ENCODE measurements around the gene LIPI.

DNA sequence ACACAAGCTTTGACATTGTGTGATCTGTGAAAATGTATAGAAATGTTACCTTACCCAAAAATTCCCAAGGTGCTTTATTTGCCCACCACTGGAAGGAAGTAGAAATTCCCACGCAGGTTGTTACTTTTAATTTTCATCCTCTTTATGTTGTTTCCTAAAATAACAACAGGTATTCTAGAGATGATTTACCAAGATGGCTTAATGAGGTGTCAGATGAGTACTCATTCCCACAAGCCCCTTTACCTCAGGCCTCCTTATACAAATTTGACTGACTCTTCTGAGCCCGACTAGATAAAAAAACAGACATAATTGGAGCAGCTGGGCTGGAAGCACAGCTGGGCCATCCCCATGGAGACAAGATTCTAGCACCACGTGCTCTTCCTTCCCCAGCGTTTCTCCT is 114.6 kb downstream of the LIPI start:
- TF ChIP-seq, protein P1, sequence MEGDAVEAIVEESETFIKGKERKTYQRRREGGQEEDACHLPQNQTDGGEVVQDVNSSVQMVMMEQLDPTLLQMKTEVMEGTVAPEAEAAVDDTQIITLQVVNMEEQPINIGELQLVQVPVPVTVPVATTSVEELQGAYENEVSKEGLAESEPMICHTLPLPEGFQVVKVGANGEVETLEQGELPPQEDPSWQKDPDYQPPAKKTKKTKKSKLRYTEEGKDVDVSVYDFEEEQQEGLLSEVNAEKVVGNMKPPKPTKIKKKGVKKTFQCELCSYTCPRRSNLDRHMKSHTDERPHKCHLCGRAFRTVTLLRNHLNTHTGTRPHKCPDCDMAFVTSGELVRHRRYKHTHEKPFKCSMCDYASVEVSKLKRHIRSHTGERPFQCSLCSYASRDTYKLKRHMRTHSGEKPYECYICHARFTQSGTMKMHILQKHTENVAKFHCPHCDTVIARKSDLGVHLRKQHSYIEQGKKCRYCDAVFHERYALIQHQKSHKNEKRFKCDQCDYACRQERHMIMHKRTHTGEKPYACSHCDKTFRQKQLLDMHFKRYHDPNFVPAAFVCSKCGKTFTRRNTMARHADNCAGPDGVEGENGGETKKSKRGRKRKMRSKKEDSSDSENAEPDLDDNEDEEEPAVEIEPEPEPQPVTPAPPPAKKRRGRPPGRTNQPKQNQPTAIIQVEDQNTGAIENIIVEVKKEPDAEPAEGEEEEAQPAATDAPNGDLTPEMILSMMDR (optimal IDR thresholded peaks at IDR 0.05 in 1 of 3, IDR thresholded peaks at IDR 0.05 in 1 of 3, conservative IDR thresholded peaks at IDR 0.05 in 1 of 3; ENCODE audit: extremely low read depth in 1 of 3, insufficient read depth in 2 of 3, low read length in 3 of 3): no peak
- TF ChIP-seq EZH2 (IDR thresholded peaks at IDR 0.05; ENCODE audit: low read length): no peak
